8988T (cell line): ENCODE measurements around the gene ACSF2.

Experiments
- DNase-seq: peaks from one replicate; pipeline ENCODE4 v3.0.0; 2011

The ACSF2 gene

GRCh38 chr17:50505591-50506130, 79.6 kb downstream of the ACSF2 start:
- DNase-seq = no peak

- no peak for DNase-seq
Observed at GRCh38 chr17:50506298-50506697, 80.3 kb downstream of the ACSF2 start.

- DNase-seq = peak; percentile 84
Observed at GRCh38 chr17:50507871-50508572, 82.0 kb downstream of the ACSF2 start, which contains the start of gene MYCBPAP. Gene MYCBPAP (plus strand): TSS chr17:50508439. CDS start chr17:50508675, 236 bp downstream.

GRCh38 chr17:50508573-50509460, 82.8 kb downstream of the ACSF2 start:
- DNase-seq = no peak

- DNase-seq = no peak
Observed at GRCh38 chr17:50511058-50511457, 85.0 kb downstream of the ACSF2 start.

- no peak for DNase-seq
Observed at GRCh38 chr17:50513495-50513894, 87.5 kb downstream of the ACSF2 start.

GRCh38 chr17:50514388-50514787, 88.4 kb downstream of the ACSF2 start:
- no peak for DNase-seq

- DNase-seq = no peak
Observed at GRCh38 chr17:50514936-50515702, 89.1 kb downstream of the ACSF2 start.

GRCh38 chr17:50517011-50517410, 91.0 kb downstream of the ACSF2 start:
- DNase-seq = no peak

- DNase-seq = no peak
Observed at GRCh38 chr17:50517504-50518383, 91.7 kb downstream of the ACSF2 start.

GRCh38 chr17:50518384-50519023, 92.5 kb downstream of the ACSF2 start:
- no peak for DNase-seq

- no peak for DNase-seq
Observed at GRCh38 chr17:50519141-50519834, 93.3 kb downstream of the ACSF2 start.

GRCh38 chr17:50520483-50520882, 94.5 kb downstream of the ACSF2 start:
- no peak for DNase-seq

- DNase-seq = no peak
Observed at GRCh38 chr17:50521514-50521913, 95.5 kb downstream of the ACSF2 start.

- no peak for DNase-seq
Observed at GRCh38 chr17:50522766-50523165, 96.7 kb downstream of the ACSF2 start.

GRCh38 chr17:50523208-50523607, 97.2 kb downstream of the ACSF2 start:
- no peak for DNase-seq
